HL-60 (cell line): ENCODE measurements around the gene GLIS1.

Experiments used
- DNase-seq, 2 experiments: peaks; one replicate each; pipeline ENCODE4 v3.0.0-alpha.2; 2010 to 2020; ENCODE audit warnings: low read depth in 1 of 2, low spot score in 1 of 2
- H3K27ac ChIP-seq: fragments of 250-450 bp; sonication (Bioruptor Pico); replicated peaks from 2 replicates; pipeline ENCODE4 v1.5.1; 2020; ENCODE audit warnings: mild to moderate bottlenecking, moderate library complexity
- H3K27me3 ChIP-seq: fragments of 250-450 bp; sonication (Bioruptor Pico); 2 replicates; pipeline ENCODE4 v1.5.1; 2021; ENCODE audit warnings: mild to moderate bottlenecking, moderate library complexity; ENCODE audit not compliant: insufficient read depth, poor library complexity, severe bottlenecking
- H3K4me3 ChIP-seq: replicated peaks from 2 replicates; pipeline ENCODE4 v1.5.1; 2011; ENCODE audit warnings: mild to moderate bottlenecking, control low read depth, low read length; ENCODE audit not compliant: insufficient read depth
- CTCF ChIP-seq: IDR thresholded peaks from one replicate; pipeline ENCODE4 v1.5.1; 2011; ENCODE audit warnings: low read length, control low read depth, inconsistent platforms; ENCODE audit not compliant: insufficient read depth
- GABPA ChIP-seq: IDR thresholded peaks from 2 replicates; pipeline ENCODE4 v1.6.1; 2012; ENCODE audit warnings: low read depth
- POLR2AphosphoS5 ChIP-seq: IDR thresholded peaks from 2 replicates; pipeline ENCODE4 v1.6.1; 2012; ENCODE audit warnings: low read depth
- REST ChIP-seq: IDR thresholded peaks from 2 replicates; pipeline ENCODE4 v1.6.1; 2012; ENCODE audit warnings: low read depth; ENCODE audit not compliant: insufficient replicate concordance
- SPI1 ChIP-seq: IDR thresholded peaks from 2 replicates; pipeline ENCODE4 v1.6.1; 2012; ENCODE audit warnings: low read depth, mild to moderate bottlenecking, borderline replicate concordance

GLIS1 gene

DNA sequence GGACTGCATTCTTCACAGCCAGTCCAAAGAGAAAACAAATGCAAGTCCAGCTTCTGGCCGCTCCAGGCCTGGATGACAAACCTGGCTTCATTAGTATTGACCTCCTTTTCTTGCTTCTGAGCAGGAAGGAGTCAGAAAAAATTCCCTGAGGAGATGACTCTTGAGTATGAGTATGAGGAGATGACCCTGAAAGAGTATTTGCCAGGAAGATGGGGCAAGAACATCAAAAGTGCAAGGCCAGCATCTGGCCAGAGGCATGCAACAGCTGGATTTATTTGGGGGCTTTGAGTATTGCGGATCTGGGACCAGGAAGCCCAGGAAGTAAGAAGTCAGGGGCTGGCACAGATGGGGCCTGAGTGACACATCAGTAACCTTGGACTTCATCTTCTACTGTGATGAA is 113.9 kb downstream of the GLIS1 start:
- TF ChIP-seq REST = no peak
- no peak for TF ChIP-seq CTCF
- no peak for TF ChIP-seq POLR2AphosphoS5
- TF ChIP-seq GABPA = no peak
- no peak for TF ChIP-seq SPI1
- H3K27me3 ChIP-seq = peaks cover 5% of the 10 kb centered on the region
- no peak for DNase-seq
- no peak overlapping the region for H3K4me3 ChIP-seq
- H3K27ac ChIP-seq = no peak overlapping the region

- TF ChIP-seq GABPA (no peak), CTCF (no peak), POLR2AphosphoS5 (no peak), SPI1 (no peak), REST (no peak)
These were observed 116.4 kb downstream of the GLIS1 start for GRCh38 chr1:53622531-53622930.

GRCh38 chr1:53621144-53621543 is 117.8 kb downstream of the GLIS1 start:
- TF ChIP-seq SPI1 (no peak), POLR2AphosphoS5 (no peak), GABPA (no peak), REST (no peak), CTCF (no peak)
- DNase-seq = no peak
- no peak overlapping the region for H3K27ac ChIP-seq

More at GRCh38 chr1:53622531-53622930, 116.4 kb downstream of the GLIS1 start:
- DNase-seq = no peak
- H3K4me3 ChIP-seq = no peak overlapping the region
- H3K27ac ChIP-seq = no peak overlapping the region
- H3K27me3 ChIP-seq = peaks cover 5% of the 10 kb centered on the region

More at GRCh38 chr1:53621144-53621543, 117.8 kb downstream of the GLIS1 start:
- H3K4me3 ChIP-seq = no peak overlapping the region
- H3K27me3 ChIP-seq = peaks cover 5% of the 10 kb centered on the region
